Mesendoderm (in vitro differentiated cells): ENCODE results near the gene ALOX5AP.

Experiments
- DNase-seq: peaks from one replicate; pipeline ENCODE4 v3.0.0; 2013
- H2AK5ac ChIP-seq: 2 replicates; pipeline ENCODE4 v1.6.1; 2013; ENCODE audit warnings: low read length, inconsistent platforms
- H2BK120ac ChIP-seq: 2 replicates; pipeline ENCODE4 v1.6.1; 2013; ENCODE audit warnings: low read depth, mild to moderate bottlenecking, low read length, moderate library complexity, mixed read lengths
- H2BK15ac ChIP-seq: replicated peaks from 2 replicates; pipeline ENCODE4 v1.6.1; 2013; ENCODE audit warnings: low read depth, mild to moderate bottlenecking, moderate library complexity
- H2BK5ac ChIP-seq: 2 replicates; pipeline ENCODE4 v1.6.1; 2013; ENCODE audit warnings: low read length, inconsistent platforms
- H3K18ac ChIP-seq: 2 replicates; pipeline ENCODE4 v1.6.1; 2013; ENCODE audit warnings: mild to moderate bottlenecking, low read length, mixed read lengths
- H3K23ac ChIP-seq: one replicate; pipeline ENCODE4 v1.6.1; 2013; ENCODE audit warnings: low read length
- H3K27ac ChIP-seq: 2 replicates; pipeline ENCODE4 v1.5.1; 2013; ENCODE audit warnings: low read depth, mild to moderate bottlenecking, inconsistent platforms, low read length, moderate library complexity
- H3K27me3 ChIP-seq: 2 replicates; pipeline ENCODE4 v1.6.1; 2013; ENCODE audit warnings: low read length, control low read depth, mild to moderate bottlenecking, inconsistent platforms; ENCODE audit not compliant: insufficient read depth, poor library complexity
- H3K36me3 ChIP-seq: 2 replicates; pipeline ENCODE4 v1.6.1; 2013; ENCODE audit warnings: low read length, inconsistent platforms; ENCODE audit not compliant: control insufficient read depth, insufficient read depth
- H3K4ac ChIP-seq: one replicate; pipeline ENCODE4 v1.6.1; 2013; ENCODE audit warnings: low read depth, mild to moderate bottlenecking, low read length, moderate library complexity
- H3K4me1 ChIP-seq: 2 replicates; pipeline ENCODE4 v1.6.1; 2013; ENCODE audit warnings: low read depth, low read length, inconsistent platforms; ENCODE audit not compliant: control insufficient read depth
- H3K4me2 ChIP-seq: 2 replicates; pipeline ENCODE4 v1.6.1; 2013; ENCODE audit warnings: low read length
- H3K4me3 ChIP-seq: 2 replicates; pipeline ENCODE4 v1.5.1; 2013; ENCODE audit warnings: mild to moderate bottlenecking, low read length
- H3K56ac ChIP-seq: one replicate; pipeline ENCODE4 v1.6.1; 2013; ENCODE audit warnings: low read length
- H3K79me1 ChIP-seq: 2 replicates; pipeline ENCODE4 v1.6.1; 2013; ENCODE audit warnings: low read length, inconsistent platforms
- H3K79me2 ChIP-seq: 2 replicates; pipeline ENCODE4 v1.6.1; 2013; ENCODE audit warnings: mild to moderate bottlenecking, low read length; ENCODE audit not compliant: control insufficient read depth, insufficient read depth
- H3K9ac ChIP-seq: 2 replicates; pipeline ENCODE4 v1.6.1; 2013; ENCODE audit warnings: low read length, inconsistent platforms
- H4K5ac ChIP-seq: one replicate; pipeline ENCODE4 v1.6.1; 2013; ENCODE audit warnings: low read length
- H4K8ac ChIP-seq: one replicate; pipeline ENCODE4 v1.6.1; 2013; ENCODE audit warnings: low read depth, mild to moderate bottlenecking, control low read depth, low read length, moderate library complexity
- WGBS: extraction: QIAGEN DNeasy Blood & Tissue Kit; methylation state at CpG from one replicate; pipeline ENCODE4 v1.1.7; 2013; ENCODE audit warnings: low lambda C conversion rate, missing lambda C conversion rate; ENCODE audit not compliant: insufficient coverage; ENCODE audit errors: extremely low coverage; 5-methylcytosine and 5-hydroxymethylcytosine counted together

Gene ALOX5AP

GRCh38 chr13:30729801-30730200 is 5.5 kb upstream of the ALOX5AP start:
- Histone ChIP-seq H3K4me1 (no peaks in the 10 kb centered on the region), H3K27ac (no peak overlapping the region), H3K4me2 (no peak overlapping the region), H3K4me3 (no peak overlapping the region), H2BK15ac (no peak overlapping the region), H3K18ac (no peak overlapping the region), H4K5ac (no peak overlapping the region), H3K36me3 (no peaks in the 10 kb centered on the region), H4K8ac (no peak overlapping the region), H3K4ac (no peak overlapping the region), H2AK5ac (no peak overlapping the region), H3K27me3 (no peaks in the 10 kb centered on the region), H3K79me2 (no peaks in the 10 kb centered on the region), H2BK5ac (no peak overlapping the region), H3K9ac (no peak overlapping the region), H2BK120ac (no peak overlapping the region), H3K56ac (no peak overlapping the region), H3K23ac (no peak overlapping the region), H3K79me1 (no peaks in the 10 kb centered on the region)
- DNase-seq, result no peak
- no CpG with 5 or more reads among the region's 8 CpGs for WGBS

GRCh38 chr13:30730526-30730925 is 4.8 kb upstream of the ALOX5AP start:
- H3K18ac ChIP-seq, result no peak overlapping the region
- WGBS, result no CpG with 5 or more reads among the region's 7 CpGs
- no peaks in the 10 kb centered on the region for H3K4me1 ChIP-seq
- no peak overlapping the region for H3K23ac ChIP-seq
- H2BK5ac ChIP-seq, result no peak overlapping the region
- H4K8ac ChIP-seq, result no peak overlapping the region
- no peak overlapping the region for H2BK120ac ChIP-seq
- no peak overlapping the region for H3K56ac ChIP-seq
- H3K4ac ChIP-seq, result no peak overlapping the region
- no peak overlapping the region for H2BK15ac ChIP-seq
- H3K79me1 ChIP-seq, result no peaks in the 10 kb centered on the region
- H3K27me3 ChIP-seq, result no peaks in the 10 kb centered on the region
- no peak overlapping the region for H4K5ac ChIP-seq
- H3K9ac ChIP-seq, result no peak overlapping the region
- no peak overlapping the region for H3K4me2 ChIP-seq
- no peak overlapping the region for H3K4me3 ChIP-seq
- no peak overlapping the region for H2AK5ac ChIP-seq
- peak; percentile 63 for DNase-seq
- H3K79me2 ChIP-seq, result no peaks in the 10 kb centered on the region
- H3K36me3 ChIP-seq, result no peaks in the 10 kb centered on the region
- H3K27ac ChIP-seq, result no peak overlapping the region

- Histone ChIP-seq H2BK15ac (no peak overlapping the region), H4K5ac (no peak overlapping the region), H3K79me1 (no peaks in the 10 kb centered on the region), H3K4ac (no peak overlapping the region), H4K8ac (no peak overlapping the region), H2BK120ac (no peak overlapping the region), H3K23ac (no peak overlapping the region), H3K4me1 (no peaks in the 10 kb centered on the region), H3K4me3 (no peak overlapping the region), H3K79me2 (no peaks in the 10 kb centered on the region), H3K27me3 (no peaks in the 10 kb centered on the region), H3K9ac (no peak overlapping the region), H3K56ac (no peak overlapping the region), H2BK5ac (no peak overlapping the region), H3K4me2 (no peak overlapping the region), H3K36me3 (no peaks in the 10 kb centered on the region), H3K27ac (no peak overlapping the region), H2AK5ac (no peak overlapping the region), H3K18ac (no peak overlapping the region)
- WGBS, result no CpG with 5 or more reads among the region's 21 CpGs
- no peak for DNase-seq
Observed at GRCh38 chr13:30731361-30732045, 3.8 kb upstream of the ALOX5AP start.

GRCh38 chr13:30732046-30732390 is 3.3 kb upstream of the ALOX5AP start:
- Histone ChIP-seq H2BK5ac (no peak overlapping the region), H3K36me3 (no peaks in the 10 kb centered on the region), H3K79me1 (no peaks in the 10 kb centered on the region), H4K5ac (no peak overlapping the region), H3K56ac (no peak overlapping the region), H3K4me2 (no peak overlapping the region), H2BK120ac (no peak overlapping the region), H4K8ac (no peak overlapping the region), H3K23ac (no peak overlapping the region), H3K4me3 (no peak overlapping the region), H3K4ac (no peak overlapping the region), H2BK15ac (no peak overlapping the region), H3K27ac (no peak overlapping the region), H3K18ac (no peak overlapping the region), H3K79me2 (no peaks in the 10 kb centered on the region), H2AK5ac (no peak overlapping the region), H3K27me3 (no peaks in the 10 kb centered on the region), H3K9ac (no peak overlapping the region), H3K4me1 (no peaks in the 10 kb centered on the region)
- no CpG with 5 or more reads among the region's 21 CpGs for WGBS
- DNase-seq, result no peak

- Histone ChIP-seq H3K4me1 (peaks cover 4% of the 10 kb centered on the region), H3K79me2 (no peaks in the 10 kb centered on the region), H4K5ac (no peak overlapping the region), H2BK15ac (no peak overlapping the region), H3K56ac (no peak overlapping the region), H3K27me3 (no peaks in the 10 kb centered on the region), H2BK5ac (no peak overlapping the region), H4K8ac (no peak overlapping the region), H3K4ac (no peak overlapping the region), H2BK120ac (no peak overlapping the region), H3K79me1 (no peaks in the 10 kb centered on the region), H2AK5ac (no peak overlapping the region), H3K4me3 (no peak overlapping the region), H3K18ac (no peak overlapping the region), H3K36me3 (no peaks in the 10 kb centered on the region), H3K27ac (no peak overlapping the region), H3K9ac (no peak overlapping the region), H3K4me2 (no peak overlapping the region), H3K23ac (no peak overlapping the region)
- WGBS, result no CpG with 5 or more reads among the region's 1 CpG
- peak; percentile 71 for DNase-seq
Observed at GRCh38 chr13:30734439-30734838, 904 bp upstream of the ALOX5AP start.

GRCh38 chr13:30735872-30736175 is 481 bp downstream of the ALOX5AP start:
- no CpG with 5 or more reads among the region's 2 CpGs for WGBS
- H3K36me3 ChIP-seq, result no peaks in the 10 kb centered on the region
- DNase-seq, result no peak

More at GRCh38 chr13:30735872-30736175, 481 bp downstream of the ALOX5AP start:
- Histone ChIP-seq H3K4me1 (peaks cover 4% of the 10 kb centered on the region), H3K79me1 (no peaks in the 10 kb centered on the region), H2BK120ac (no peak overlapping the region), H2BK15ac (no peak overlapping the region), H3K27ac (no peak overlapping the region), H3K4ac (no peak overlapping the region), H4K5ac (no peak overlapping the region), H3K56ac (no peak overlapping the region), H3K4me3 (no peak overlapping the region), H3K23ac (no peak overlapping the region), H3K9ac (no peak overlapping the region), H2BK5ac (no peak overlapping the region), H3K18ac (no peak overlapping the region), H2AK5ac (no peak overlapping the region), H3K79me2 (no peaks in the 10 kb centered on the region), H3K27me3 (no peaks in the 10 kb centered on the region), H4K8ac (no peak overlapping the region), H3K4me2 (no peak overlapping the region)
